AG20443 (cell line): Measurements from ENCODE around the gene NNMT.

Experiments used
- DNase-seq: peaks from one replicate; pipeline ENCODE4 v3.0.0; 2012; ENCODE audit warnings: low spot score, mixed read lengths

Gene NNMT

DNA sequence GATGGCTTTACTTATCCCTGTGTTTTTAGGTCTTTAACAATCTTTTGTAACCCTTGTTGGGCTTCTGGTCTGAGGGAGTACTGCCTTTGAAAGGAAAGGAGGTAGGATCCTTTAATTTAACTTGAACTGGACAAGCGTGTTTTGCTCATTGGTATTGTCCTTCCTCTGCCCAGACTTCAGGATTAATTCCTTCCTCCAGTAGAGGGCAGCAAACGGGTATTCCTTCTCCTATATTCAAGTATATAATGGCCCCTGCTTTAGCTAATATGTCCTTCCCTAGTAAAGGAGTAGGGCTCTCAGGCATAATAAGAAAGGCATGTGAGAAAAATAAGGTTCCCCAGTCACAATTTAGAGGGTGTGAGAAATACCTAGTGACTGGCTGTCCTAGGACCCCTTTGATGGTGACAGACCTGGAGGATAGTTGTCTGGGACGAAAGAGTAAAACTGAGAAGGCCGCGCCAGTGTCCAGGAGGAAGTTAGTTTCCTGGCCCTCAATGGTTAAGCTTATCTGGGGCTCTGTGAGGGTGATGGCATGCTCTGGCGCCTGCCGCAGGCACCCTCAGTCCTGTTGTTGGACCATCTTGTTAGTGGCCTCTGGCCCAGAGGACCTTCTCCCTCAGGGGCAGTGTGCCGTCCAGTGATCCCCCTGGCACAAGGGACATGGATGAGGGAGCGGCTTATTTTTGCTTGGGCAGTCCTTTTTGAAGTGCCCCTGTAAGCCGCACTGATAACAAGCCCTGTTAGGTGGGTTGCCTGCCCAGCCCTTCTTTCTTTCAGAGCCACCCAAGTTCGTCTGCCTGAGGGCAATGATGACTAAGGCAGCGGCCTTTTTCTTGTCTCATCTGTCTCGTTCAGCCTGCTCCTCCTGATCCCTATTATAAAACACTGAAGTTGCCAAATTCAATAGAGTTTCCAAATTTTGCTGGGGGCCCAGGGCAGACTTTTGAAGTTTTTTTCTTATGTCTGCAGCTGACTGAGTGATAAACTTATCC, 52.3 kb downstream of the NNMT start:
- DNase-seq = peak; percentile 46

DNA sequence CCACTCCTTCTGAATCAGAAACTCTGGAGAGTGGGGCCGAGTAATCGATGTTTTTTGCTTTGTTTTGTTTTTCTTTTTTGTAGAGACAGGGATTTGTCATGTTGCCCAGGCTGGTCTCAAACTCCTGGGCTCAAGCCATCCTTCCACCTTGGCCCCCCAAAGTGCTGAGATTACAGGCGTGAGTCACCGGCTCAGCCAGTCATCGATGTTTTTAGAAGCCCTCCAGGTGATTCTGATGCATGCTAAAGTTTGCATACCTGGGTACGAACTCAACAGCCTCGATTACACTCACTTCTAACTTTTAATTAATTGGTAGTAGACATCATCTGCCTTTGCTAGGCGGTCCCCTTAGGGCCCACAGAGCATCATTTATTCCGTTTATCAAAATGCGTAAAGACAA, 53.8 kb downstream of the NNMT start:
- DNase-seq = no peak

DNA sequence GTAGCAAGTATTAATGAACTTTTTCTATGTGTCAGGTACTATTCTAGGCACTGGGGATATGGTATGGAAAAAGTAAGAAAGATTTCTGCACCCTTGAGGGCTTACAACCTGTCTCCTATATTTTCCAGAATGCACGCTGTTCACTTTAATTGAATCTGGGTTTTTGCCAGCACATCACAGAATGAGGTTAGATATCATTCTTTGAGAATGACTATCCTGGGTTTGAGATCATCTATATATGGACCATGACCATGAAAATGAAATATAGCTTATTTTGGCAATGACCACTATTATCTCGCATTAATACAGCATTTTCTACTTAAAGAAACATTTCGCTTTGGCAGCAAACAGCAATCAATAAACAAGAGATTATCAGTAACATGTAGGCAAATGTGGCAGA, 57.2 kb downstream of the NNMT start:
- no peak for DNase-seq

- peak; percentile 35 for DNase-seq
These were observed 57.9 kb downstream of the NNMT start for GRCh38 chr11:114354076-114354475.

GRCh38 chr11:114358716-114359115, 62.5 kb downstream of the NNMT start:
- DNase-seq = no peak

DNA sequence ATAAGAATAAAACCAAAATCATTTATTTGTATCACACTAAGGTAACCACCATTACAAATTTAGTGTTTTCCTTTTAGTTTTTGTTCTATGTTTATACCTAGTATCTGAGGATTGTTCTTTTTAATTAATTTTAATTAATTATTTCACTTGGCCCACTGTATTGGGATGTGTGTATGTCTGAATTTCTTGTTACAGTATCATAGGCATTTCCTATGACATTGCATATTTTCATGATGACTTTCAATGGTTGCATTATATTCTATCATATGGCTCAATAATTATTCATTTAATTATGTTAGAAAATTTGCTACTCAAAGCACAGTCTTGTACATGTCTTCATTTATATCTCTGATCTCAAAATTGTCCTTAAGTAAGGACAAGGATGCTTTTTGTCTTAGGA, 63.1 kb downstream of the NNMT start:
- no peak for DNase-seq

GRCh38 chr11:114362326-114362725, 66.1 kb downstream of the NNMT start:
- DNase-seq = no peak

DNA sequence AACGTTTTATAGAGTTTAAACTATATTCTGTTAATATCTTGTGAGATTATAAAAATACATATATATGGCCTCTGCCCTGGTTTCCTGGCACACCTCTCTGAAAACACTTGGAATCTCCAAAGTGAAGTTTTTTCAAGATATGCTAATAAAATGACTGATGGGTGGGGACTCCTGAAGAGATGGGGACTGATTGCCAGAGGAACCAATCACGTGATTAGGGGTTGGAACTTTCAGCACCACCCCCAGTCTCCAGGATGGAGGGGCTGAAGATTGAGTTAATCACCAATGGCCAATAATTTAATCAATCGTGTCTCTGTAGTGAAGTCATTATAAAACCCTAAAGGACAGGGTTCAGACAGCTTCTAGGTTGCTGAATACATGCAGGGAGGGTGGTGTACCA, 66.8 kb downstream of the NNMT start:
- DNase-seq = no peak
